Stimulated activated CD4-positive, alpha-beta T cell treated with anti-CD3 and anti-CD28 coated beads, Interleukin-2, amount 100 ng/mL, for 4 hours (primary cell): ENCODE data around the gene GSTM2.
"Not testable (repeated sequence)": the region's sequence is repeated elsewhere in the genome, so short reads cannot be mapped to it uniquely, and the experiment has no call there.

Experiments
- DNase-seq: peaks from one replicate; pipeline ENCODE4 v3.0.0-alpha.2; 2020; ENCODE audit warnings: low read depth

Gene GSTM2

GRCh38 chr1:109644670-109645069, 23.2 kb upstream of the GSTM2 start:
- no peak for DNase-seq

- no peak for DNase-seq
These were observed 18.4 kb upstream of the GSTM2 start for GRCh38 chr1:109649491-109649914.

GRCh38 chr1:109650609-109651008, 17.2 kb upstream of the GSTM2 start:
- DNase-seq = no peak

- no peak for DNase-seq
These were observed 15.5 kb upstream of the GSTM2 start for GRCh38 chr1:109652402-109652801.

GRCh38 chr1:109653306-109653705, 14.6 kb upstream of the GSTM2 start:
- DNase-seq = no peak

- DNase-seq = no peak
These were observed 13.3 kb upstream of the GSTM2 start for GRCh38 chr1:109654519-109654918.

- peak; percentile 37 for DNase-seq
These were observed 12.0 kb upstream of the GSTM2 start, which contains the start of gene GSTM4 for GRCh38 chr1:109655615-109656519. Gene GSTM4, plus strand, starts transcription at chr1:109656099. Its CDS starts 291 bp downstream, at chr1:109656390.

GRCh38 chr1:109657395-109657794, 10.5 kb upstream of the GSTM2 start:
- DNase-seq = no peak

GRCh38 chr1:109657970-109658369, 9.9 kb upstream of the GSTM2 start:
- no peak for DNase-seq

GRCh38 chr1:109658533-109659042, 9.3 kb upstream of the GSTM2 start:
- no peak for DNase-seq

- no peak for DNase-seq
These were observed 8.7 kb upstream of the GSTM2 start for GRCh38 chr1:109659145-109659544.

GRCh38 chr1:109659997-109660690, 7.7 kb upstream of the GSTM2 start:
- no peak for DNase-seq

GRCh38 chr1:109660691-109661026, 7.2 kb upstream of the GSTM2 start:
- not testable (repeated sequence) for DNase-seq

- no peak for DNase-seq
These were observed 6.5 kb upstream of the GSTM2 start for GRCh38 chr1:109661391-109661790.

- DNase-seq = no peak
These were observed 3.2 kb upstream of the GSTM2 start for GRCh38 chr1:109664671-109665070.

- no peak for DNase-seq
These were observed 392 bp downstream of the GSTM2 start for GRCh38 chr1:109668123-109668775.

GRCh38 chr1:109669246-109669948, 1.5 kb downstream of the GSTM2 start:
- no peak for DNase-seq

- not testable (repeated sequence) for DNase-seq
These were observed 2.1 kb downstream of the GSTM2 start for GRCh38 chr1:109669949-109670302.

- no peak for DNase-seq
These were observed 3.2 kb downstream of the GSTM2 start for GRCh38 chr1:109671067-109671466.

- not testable (repeated sequence) for DNase-seq
These were observed 6.0 kb downstream of the GSTM2 start for GRCh38 chr1:109673861-109674260.

GRCh38 chr1:109676683-109677381, 9.0 kb downstream of the GSTM2 start:
- not testable (repeated sequence) for DNase-seq
